Colonic mucosa (tissue), 4 donors: ENCODE results near the gene P2RY2. TPM values are rescaled to one million over a fixed set of nuclear protein-coding genes. Genes with fewer than 3 reads are reported as not detected.

Source experiments
- DNase-seq: peaks from one replicate; pipeline ENCODE4 v3.0.0-alpha.2; 2020
- H3K27ac ChIP-seq: fragments of 200-600 bp; one replicate; pipeline ENCODE4 v1.8.0; 2021
- H3K27me3 ChIP-seq: fragments of 200-600 bp; one replicate; pipeline ENCODE4 v1.8.0; 2021
- H3K36me3 ChIP-seq: fragments of 200-600 bp; one replicate; pipeline ENCODE4 v1.8.0; 2021
- H3K4me1 ChIP-seq: fragments of 200-600 bp; one replicate; pipeline ENCODE4 v1.8.0; 2021; ENCODE audit warnings: mild to moderate bottlenecking
- H3K4me3 ChIP-seq: fragments of 200-600 bp; one replicate; pipeline ENCODE4 v1.8.0; 2021
- H3K9ac ChIP-seq, 2 donors: one replicate each; pipeline ENCODE4 v1.7.0; 2013; ENCODE audit warnings: control low read depth in 2 of 2, low read depth in 2 of 2, low read length in 2 of 2
- H3K9me3 ChIP-seq: fragments of 200-600 bp; one replicate; pipeline ENCODE4 v1.8.0; 2021
- intact Hi-C: fragments of 100-400 bp; cut with DNase I; formaldehyde crosslinking; loops from one replicate; pipeline ENCODE4 v1.14.1; 2022
- total RNA-seq, 2 donors: library from RNA; stranded (reverse); fragmentation: NEBNext Ultra II Directional in 1 of 2; extraction: Animal tissue kit (Norgen Biotek cat#: 25700) in 1 of 2; gene quantifications; one replicate each; pipeline ENCODE4 v1.2.1, GENCODE V29; 2021
- TF ChIP-seq, protein P1 (sequence below): fragments of 200-600 bp; IDR thresholded peaks from one replicate; pipeline ENCODE4 v1.8.0; 2022; ENCODE audit warnings: antibody characterized with exemption, mild to moderate bottlenecking
- donor health status: healthy.
- donor health status: DM: no; HTN: no; CAD: no.
- donor health status: DM: no; HTN: no; CAD: no.

P2RY2 gene
- total RNA-seq, 2 donors from 2014 or later = 17.6 to 27.4 TPM

GRCh38 chr11:73277467-73277866, 59.4 kb downstream of the P2RY2 start:
- Histone ChIP-seq H3K4me1 (no peaks in the 10 kb centered on the region), H3K27ac (no peak overlapping the region), H3K9ac (no peak overlapping the region), H3K4me3 (no peak overlapping the region), H3K9me3 (no peaks in the 10 kb centered on the region), H3K36me3 (no peaks in the 10 kb centered on the region), H3K27me3 (no peaks in the 10 kb centered on the region)
- TF ChIP-seq, protein P1, sequence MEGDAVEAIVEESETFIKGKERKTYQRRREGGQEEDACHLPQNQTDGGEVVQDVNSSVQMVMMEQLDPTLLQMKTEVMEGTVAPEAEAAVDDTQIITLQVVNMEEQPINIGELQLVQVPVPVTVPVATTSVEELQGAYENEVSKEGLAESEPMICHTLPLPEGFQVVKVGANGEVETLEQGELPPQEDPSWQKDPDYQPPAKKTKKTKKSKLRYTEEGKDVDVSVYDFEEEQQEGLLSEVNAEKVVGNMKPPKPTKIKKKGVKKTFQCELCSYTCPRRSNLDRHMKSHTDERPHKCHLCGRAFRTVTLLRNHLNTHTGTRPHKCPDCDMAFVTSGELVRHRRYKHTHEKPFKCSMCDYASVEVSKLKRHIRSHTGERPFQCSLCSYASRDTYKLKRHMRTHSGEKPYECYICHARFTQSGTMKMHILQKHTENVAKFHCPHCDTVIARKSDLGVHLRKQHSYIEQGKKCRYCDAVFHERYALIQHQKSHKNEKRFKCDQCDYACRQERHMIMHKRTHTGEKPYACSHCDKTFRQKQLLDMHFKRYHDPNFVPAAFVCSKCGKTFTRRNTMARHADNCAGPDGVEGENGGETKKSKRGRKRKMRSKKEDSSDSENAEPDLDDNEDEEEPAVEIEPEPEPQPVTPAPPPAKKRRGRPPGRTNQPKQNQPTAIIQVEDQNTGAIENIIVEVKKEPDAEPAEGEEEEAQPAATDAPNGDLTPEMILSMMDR = no peak
- no peak for DNase-seq
- intact Hi-C loops = no loop called here

DNA sequence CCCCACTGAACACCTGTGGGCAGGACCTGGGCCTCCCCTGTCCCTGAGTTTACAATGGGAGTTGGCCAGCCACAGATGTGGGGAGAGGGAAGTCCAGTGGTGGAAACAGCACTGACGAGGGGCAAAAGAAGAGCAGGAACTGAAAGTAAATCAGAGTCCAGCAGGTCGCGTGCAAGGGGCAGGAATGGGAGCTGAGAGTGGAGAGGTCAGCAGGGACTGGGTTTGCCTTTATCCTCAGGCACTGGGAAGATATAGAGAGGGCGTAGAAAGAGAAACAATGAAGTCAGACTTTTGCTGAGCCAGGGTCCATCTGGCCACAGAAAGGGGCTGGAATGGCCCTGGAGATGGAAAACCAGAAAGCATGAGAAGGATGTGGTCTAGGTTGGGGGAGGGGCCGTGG, 62.5 kb downstream of the P2RY2 start:
- no peaks in the 10 kb centered on the region for H3K4me1 ChIP-seq
- TF ChIP-seq, protein P1 = no peak
- no peaks in the 10 kb centered on the region for H3K27me3 ChIP-seq
- no peak for DNase-seq
- no peaks in the 10 kb centered on the region for H3K36me3 ChIP-seq
- intact Hi-C loops = loop anchor here (10.0 kb wide), 1 partner anchor 46 kb away; no protein-coding TSS in a partner anchor
- no peak overlapping the region for H3K27ac ChIP-seq
- no peak overlapping the region for H3K4me3 ChIP-seq
- no peaks in the 10 kb centered on the region for H3K9me3 ChIP-seq
- H3K9ac ChIP-seq = no peak overlapping the region

GRCh38 chr11:73281201-73281741, 63.2 kb downstream of the P2RY2 start:
- H3K4me1 ChIP-seq = no peaks in the 10 kb centered on the region
- TF ChIP-seq, protein P1 = no peak
- H3K27ac ChIP-seq = no peak overlapping the region
- H3K36me3 ChIP-seq = no peaks in the 10 kb centered on the region
- intact Hi-C loops = loop anchor here (10.0 kb wide), 1 partner anchor 46 kb away; no protein-coding TSS in a partner anchor
- H3K9ac ChIP-seq = no peak overlapping the region
- H3K4me3 ChIP-seq = no peak overlapping the region
- no peaks in the 10 kb centered on the region for H3K9me3 ChIP-seq
- DNase-seq = no peak
- H3K27me3 ChIP-seq = no peaks in the 10 kb centered on the region

- no peaks in the 10 kb centered on the region for H3K36me3 ChIP-seq
- H3K27ac ChIP-seq = no peak overlapping the region
- no peaks in the 10 kb centered on the region for H3K9me3 ChIP-seq
- DNase-seq = no peak
- intact Hi-C loops = loop anchor here (10.0 kb wide), 1 partner anchor 47 kb away; no protein-coding TSS in a partner anchor
- H3K4me3 ChIP-seq = no peak overlapping the region
- no peaks in the 10 kb centered on the region for H3K4me1 ChIP-seq
- H3K27me3 ChIP-seq = no peaks in the 10 kb centered on the region
- TF ChIP-seq, protein P1 = no peak
- no peak overlapping the region for H3K9ac ChIP-seq
These were observed 63.9 kb downstream of the P2RY2 start for GRCh38 chr11:73281796-73282660.

- H3K4me3 ChIP-seq = no peak overlapping the region
- no peak for DNase-seq
- H3K9me3 ChIP-seq = no peaks in the 10 kb centered on the region
- no peaks in the 10 kb centered on the region for H3K27me3 ChIP-seq
- no peak overlapping the region for H3K9ac ChIP-seq
- intact Hi-C loops = loop anchor here (10.0 kb wide), 1 partner anchor 49 kb away; no protein-coding TSS in a partner anchor
- TF ChIP-seq, protein P1 = no peak
- H3K4me1 ChIP-seq = no peaks in the 10 kb centered on the region
- H3K27ac ChIP-seq = no peak overlapping the region
- H3K36me3 ChIP-seq = no peaks in the 10 kb centered on the region
These were observed 65.4 kb downstream of the P2RY2 start for GRCh38 chr11:73283276-73284000.
